Hepatocyte (in vitro differentiated cells): Measurements from ENCODE around the gene PNMA6E. TPM values are rescaled to one million over a fixed set of nuclear protein-coding genes. Genes with fewer than 3 reads are reported as not detected.

ENCODE experiments used
- DNase-seq: peaks from one replicate; pipeline ENCODE4 v3.0.0-alpha.2; 2016; ENCODE audit warnings: low spot score
- H2AFZ ChIP-seq: fragments of 200-600 bp; sonication (generic); 2 replicates; pipeline ENCODE4 v1.6.0; 2016; ENCODE audit warnings: antibody characterized with exemption, mild to moderate bottlenecking
- H3K27ac ChIP-seq: fragments of 200-600 bp; sonication (generic); 2 replicates; pipeline ENCODE4 v1.5.1; 2016; ENCODE audit warnings: mild to moderate bottlenecking
- H3K27me3 ChIP-seq: fragments of 200-600 bp; sonication (generic); 2 replicates; pipeline ENCODE4 v1.6.1; 2016
- H3K36me3 ChIP-seq: fragments of 200-600 bp; sonication (generic); replicated peaks from 2 replicates; pipeline ENCODE4 v1.5.1; 2016; ENCODE audit warnings: low read depth; ENCODE audit not compliant: insufficient read depth
- H3K4me1 ChIP-seq: fragments of 200-600 bp; sonication (generic); 2 replicates; pipeline ENCODE4 v1.5.1; 2016; ENCODE audit warnings: mild to moderate bottlenecking, moderate library complexity; ENCODE audit not compliant: insufficient read depth
- H3K4me2 ChIP-seq: fragments of 200-600 bp; sonication (generic); 2 replicates; pipeline ENCODE4 v1.6.0; 2016
- H3K4me3 ChIP-seq: fragments of 200-600 bp; sonication (generic); 2 replicates; pipeline ENCODE4 v1.5.1; 2016; ENCODE audit warnings: mild to moderate bottlenecking
- H3K79me2 ChIP-seq: fragments of 200-600 bp; sonication (generic); 2 replicates; pipeline ENCODE4 v1.6.0; 2017; ENCODE audit warnings: mild to moderate bottlenecking
- H3K9me2 ChIP-seq: fragments of 200-600 bp; sonication (generic); replicated peaks from 2 replicates; pipeline ENCODE4 v1.6.0; 2017; ENCODE audit warnings: mild to moderate bottlenecking; ENCODE audit not compliant: insufficient read depth
- H3K9me3 ChIP-seq: fragments of 200-600 bp; sonication (generic); 2 replicates; pipeline ENCODE4 v1.5.1; 2016; ENCODE audit warnings: low read depth, mild to moderate bottlenecking
- H4K20me1 ChIP-seq: fragments of 200-600 bp; sonication (generic); 2 replicates; pipeline ENCODE4 v1.6.0; 2016; ENCODE audit warnings: mild to moderate bottlenecking; ENCODE audit not compliant: insufficient read depth, poor library complexity, severe bottlenecking
- EZH2 ChIP-seq: fragments of 200-600 bp; sonication (generic); IDR thresholded peaks from 2 replicates; pipeline ENCODE4 v1.6.1; 2016; ENCODE audit warnings: antibody characterized with exemption, mild to moderate bottlenecking, borderline replicate concordance
- EZH2phosphoT487 ChIP-seq: fragments of 200-600 bp; sonication (generic); IDR thresholded peaks from one replicate; pipeline ENCODE4 v1.6.1; 2018; ENCODE audit warnings: antibody characterized with exemption, mild to moderate bottlenecking, low read depth, moderate library complexity; ENCODE audit not compliant: unreplicated experiment, severe bottlenecking
- WGBS: methylation state at CpG from one replicate; pipeline ENCODE4 v1.1.6; 2016; ENCODE audit warnings: low lambda C conversion rate; ENCODE audit errors: missing lambda C conversion rate; 5-methylcytosine and 5-hydroxymethylcytosine counted together
- polyA plus RNA-seq: library from polyadenylated mRNA; unstranded; fragments of >200 nt; fragmentation: Nextera tagmentation; extraction: Ambion mirVana; gene quantifications from 2 replicates; pipeline ENCODE4 v1.2.1, GENCODE V29; 2016
- total RNA-seq: library from RNA; depleted of rRNA; stranded (reverse); fragments of >200 nt; gene quantifications from 2 replicates; pipeline ENCODE4 v1.2.3, GENCODE V29; 2014
- TF ChIP-seq, protein P1 (sequence below): fragments of 200-600 bp; sonication (generic); IDR thresholded peaks from 2 replicates; pipeline ENCODE4 v1.5.1; 2016; ENCODE audit warnings: antibody characterized with exemption, mild to moderate bottlenecking; ENCODE audit not compliant: poor library complexity

The PNMA6E gene
- total and polyA plus RNA-seq, 2 experiments from 2014 or later, result not detected

GRCh38 chrX:153379971-153380581, 21.1 kb downstream of the PNMA6E start:
- Histone ChIP-seq H3K79me2 (no peaks in the 10 kb centered on the region), H4K20me1 (no peaks in the 10 kb centered on the region), H3K4me1 (no peaks in the 10 kb centered on the region), H3K27ac (no peak overlapping the region), H3K9me3 (no peaks in the 10 kb centered on the region), H3K4me3 (no peak overlapping the region), H2AFZ (no peak overlapping the region), H3K36me3 (no peaks in the 10 kb centered on the region), H3K4me2 (no peak overlapping the region), H3K27me3 (no peaks in the 10 kb centered on the region), H3K9me2 (no peaks in the 10 kb centered on the region)
- TF ChIP-seq, protein P1, sequence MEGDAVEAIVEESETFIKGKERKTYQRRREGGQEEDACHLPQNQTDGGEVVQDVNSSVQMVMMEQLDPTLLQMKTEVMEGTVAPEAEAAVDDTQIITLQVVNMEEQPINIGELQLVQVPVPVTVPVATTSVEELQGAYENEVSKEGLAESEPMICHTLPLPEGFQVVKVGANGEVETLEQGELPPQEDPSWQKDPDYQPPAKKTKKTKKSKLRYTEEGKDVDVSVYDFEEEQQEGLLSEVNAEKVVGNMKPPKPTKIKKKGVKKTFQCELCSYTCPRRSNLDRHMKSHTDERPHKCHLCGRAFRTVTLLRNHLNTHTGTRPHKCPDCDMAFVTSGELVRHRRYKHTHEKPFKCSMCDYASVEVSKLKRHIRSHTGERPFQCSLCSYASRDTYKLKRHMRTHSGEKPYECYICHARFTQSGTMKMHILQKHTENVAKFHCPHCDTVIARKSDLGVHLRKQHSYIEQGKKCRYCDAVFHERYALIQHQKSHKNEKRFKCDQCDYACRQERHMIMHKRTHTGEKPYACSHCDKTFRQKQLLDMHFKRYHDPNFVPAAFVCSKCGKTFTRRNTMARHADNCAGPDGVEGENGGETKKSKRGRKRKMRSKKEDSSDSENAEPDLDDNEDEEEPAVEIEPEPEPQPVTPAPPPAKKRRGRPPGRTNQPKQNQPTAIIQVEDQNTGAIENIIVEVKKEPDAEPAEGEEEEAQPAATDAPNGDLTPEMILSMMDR, result no peak
- TF ChIP-seq EZH2 (no peak), EZH2phosphoT487 (no peak)
- DNase-seq, result no peak
- WGBS, result 70% methylated on average over 13 of the region's 13 CpGs

- TF ChIP-seq EZH2 (no peak), EZH2phosphoT487 (no peak)
- TF ChIP-seq, protein P1, result no peak
- Histone ChIP-seq H3K79me2 (no peaks in the 10 kb centered on the region), H2AFZ (no peak overlapping the region), H3K9me2 (no peaks in the 10 kb centered on the region), H4K20me1 (no peaks in the 10 kb centered on the region), H3K27me3 (no peaks in the 10 kb centered on the region), H3K36me3 (no peaks in the 10 kb centered on the region), H3K4me1 (no peaks in the 10 kb centered on the region), H3K27ac (no peak overlapping the region), H3K9me3 (no peaks in the 10 kb centered on the region), H3K4me3 (no peak overlapping the region), H3K4me2 (no peak overlapping the region)
- 92% methylated on average over 7 of the region's 9 CpGs for WGBS
- DNase-seq, result no peak
These were observed 21.6 kb downstream of the PNMA6E start for GRCh38 chrX:153379508-153379907.

- no peaks in the 10 kb centered on the region for H3K9me3 ChIP-seq
- no peaks in the 10 kb centered on the region for H4K20me1 ChIP-seq
- WGBS, result 87% methylated on average over 4 of the region's 4 CpGs
- TF ChIP-seq, protein P1, result no peak
- no peak for TF ChIP-seq EZH2phosphoT487
- TF ChIP-seq EZH2, result no peak
- H3K4me1 ChIP-seq, result no peaks in the 10 kb centered on the region
- no peak for DNase-seq
- no peaks in the 10 kb centered on the region for H3K9me2 ChIP-seq
- no peak overlapping the region for H3K4me3 ChIP-seq
- no peaks in the 10 kb centered on the region for H3K27me3 ChIP-seq
- no peaks in the 10 kb centered on the region for H3K36me3 ChIP-seq
- H3K79me2 ChIP-seq, result no peaks in the 10 kb centered on the region
- H2AFZ ChIP-seq, result no peak overlapping the region
- H3K4me2 ChIP-seq, result no peak overlapping the region
- no peak overlapping the region for H3K27ac ChIP-seq
These were observed 22.5 kb downstream of the PNMA6E start for GRCh38 chrX:153378607-153379006.

DNA sequence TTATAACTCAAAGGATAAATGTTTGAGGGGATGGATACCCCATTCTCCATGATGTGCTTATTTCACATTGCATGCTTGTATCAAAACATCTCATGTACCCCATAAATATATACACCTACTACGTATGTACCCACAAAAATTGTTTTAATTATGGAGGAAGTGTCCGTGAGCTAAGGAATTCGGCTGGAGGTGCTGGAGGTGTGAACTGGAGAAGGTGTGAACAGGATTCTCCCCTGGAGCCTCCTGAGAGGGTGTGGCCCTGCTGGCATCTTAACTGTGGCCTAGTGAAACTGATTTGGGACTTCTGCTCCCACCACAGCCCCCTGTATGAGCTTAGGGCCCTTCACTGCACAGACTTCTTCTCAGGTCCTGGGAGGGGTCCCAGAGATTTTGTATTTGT, 23.4 kb downstream of the PNMA6E start:
- no peaks in the 10 kb centered on the region for H3K9me3 ChIP-seq
- H3K4me2 ChIP-seq, result no peak overlapping the region
- no peak overlapping the region for H2AFZ ChIP-seq
- H4K20me1 ChIP-seq, result no peaks in the 10 kb centered on the region
- no peaks in the 10 kb centered on the region for H3K27me3 ChIP-seq
- H3K36me3 ChIP-seq, result no peaks in the 10 kb centered on the region
- H3K27ac ChIP-seq, result no peak overlapping the region
- WGBS, result 82% methylated on average over 3 of the region's 3 CpGs
- DNase-seq, result no peak
- H3K79me2 ChIP-seq, result no peaks in the 10 kb centered on the region
- no peak for TF ChIP-seq EZH2phosphoT487
- TF ChIP-seq, protein P1, result no peak
- TF ChIP-seq EZH2, result no peak
- no peak overlapping the region for H3K4me3 ChIP-seq
- no peaks in the 10 kb centered on the region for H3K4me1 ChIP-seq
- no peaks in the 10 kb centered on the region for H3K9me2 ChIP-seq
